HepG2 (cell line): ENCODE data around the gene SMIM13. TPM values are rescaled to one million over a fixed set of nuclear protein-coding genes. Genes with fewer than 3 reads are reported as not detected.

Source experiments
- ADNP ChIP-seq: sonication (generic); formaldehyde crosslinking; IDR thresholded peaks from 2 replicates; pipeline ENCODE4 v1.4.0; 2020; ENCODE audit warnings: missing genetic modification reagents
- CSRNP1 ChIP-seq: sonication (generic); formaldehyde crosslinking; IDR thresholded peaks from 2 replicates; pipeline ENCODE4 v1.8.1; 2023; ENCODE audit warnings: mild to moderate bottlenecking, missing genetic modification reagents
- DZIP1 ChIP-seq: sonication (generic); formaldehyde crosslinking; IDR thresholded peaks from 2 replicates; pipeline ENCODE4 v1.5.0; 2020; ENCODE audit warnings: mild to moderate bottlenecking, missing genetic modification reagents
- GATAD2A ChIP-seq: IDR thresholded peaks from 2 replicates; pipeline ENCODE4 v1.6.1; 2016
- HNRNPK ChIP-seq: fragments of 200-400 bp; formaldehyde crosslinking; IDR thresholded peaks from 2 replicates; pipeline ENCODE4 v1.6.1; 2018; ENCODE audit warnings: low read length, low read depth, moderate library complexity, mild to moderate bottlenecking; ENCODE audit not compliant: poor library complexity, severe bottlenecking
- MED13 ChIP-seq: sonication (generic); formaldehyde crosslinking; IDR thresholded peaks from 2 replicates; pipeline ENCODE4 v1.5.0; 2020; ENCODE audit warnings: missing genetic modification reagents
- MLX ChIP-seq: IDR thresholded peaks from 2 replicates; pipeline ENCODE4 v1.6.1; 2016
- TFDP2 ChIP-seq: sonication (generic); formaldehyde crosslinking; IDR thresholded peaks from 2 replicates; pipeline ENCODE4 v1.4.0; 2020; ENCODE audit warnings: missing genetic modification reagents
- THRA ChIP-seq: sonication (generic); formaldehyde crosslinking; IDR thresholded peaks from 2 replicates; pipeline ENCODE4 v1.4.0; 2020; ENCODE audit warnings: missing genetic modification reagents, borderline replicate concordance
- ZBTB4 ChIP-seq: sonication (generic); formaldehyde crosslinking; IDR thresholded peaks from 2 replicates; pipeline ENCODE4 v1.4.0; 2020; ENCODE audit warnings: missing genetic modification reagents, mild to moderate bottlenecking, borderline replicate concordance
- ZNF549 ChIP-seq: sonication (generic); formaldehyde crosslinking; IDR thresholded peaks from 2 replicates; pipeline ENCODE4 v1.5.0; 2020; ENCODE audit warnings: missing genetic modification reagents
- ZNF644 ChIP-seq: IDR thresholded peaks from 2 replicates; pipeline ENCODE4 v1.6.1; 2016; ENCODE audit warnings: low read depth
- polyA plus RNA-seq, 8 experiments: library from polyadenylated mRNA; depleted of rRNA in 3 of 8; stranded (reverse) in 7 of 8; unstranded in 1 of 8; fragments of >200 nt; fragmentation: Illumina TruSeq in 4 of 8; extraction: Trizol in 4 of 8; gene quantifications; 2 replicates each; pipeline versions ENCODE4 v1.2.1 to v1.2.3, GENCODE V29; 2011 to 2016; ENCODE audit warnings: low read depth in 4 of 8, missing spikeins in 1 of 8, mixed read lengths in 1 of 8; ENCODE audit not compliant: insufficient read depth in 1 of 8
- total RNA-seq, 5 experiments: library from RNA; depleted of rRNA; stranded (reverse); fragments of >200 nt; fragmentation: Illumina TruSeq; extraction: Trizol; gene quantifications; 2 replicates each; pipeline ENCODE4 v1.2.3, GENCODE V29; 2016; ENCODE audit warnings: low read depth in 1 of 5
- TF ChIP-seq, protein P1 (sequence below): sonication (generic); formaldehyde crosslinking; IDR thresholded peaks from 2 replicates; pipeline ENCODE4 v1.5.1; 2020; ENCODE audit warnings: missing genetic modification reagents, mild to moderate bottlenecking, borderline replicate concordance

SMIM13 gene
- total and polyA plus RNA-seq, 2 of the 13 experiments (the other 11 are each of a cell fraction or from before 2014, with no cell fraction given): 2.7 to 10.2 TPM

GRCh38 chr6:11143394-11144371, 50.0 kb downstream of the SMIM13 start (continued):
- TF ChIP-seq DZIP1 (CRISPR knock-in tag): no peak
- peak; percentile 92 for TF ChIP-seq GATAD2A (CRISPR knock-in tag)
- TF ChIP-seq HNRNPK: no peak
- TF ChIP-seq ADNP: no peak
- no peak for TF ChIP-seq CSRNP1
- TF ChIP-seq ZNF644 (CRISPR knock-in tag): peak; percentile 100
- peak; percentile 73 for TF ChIP-seq MLX
- TF ChIP-seq, protein P1, sequence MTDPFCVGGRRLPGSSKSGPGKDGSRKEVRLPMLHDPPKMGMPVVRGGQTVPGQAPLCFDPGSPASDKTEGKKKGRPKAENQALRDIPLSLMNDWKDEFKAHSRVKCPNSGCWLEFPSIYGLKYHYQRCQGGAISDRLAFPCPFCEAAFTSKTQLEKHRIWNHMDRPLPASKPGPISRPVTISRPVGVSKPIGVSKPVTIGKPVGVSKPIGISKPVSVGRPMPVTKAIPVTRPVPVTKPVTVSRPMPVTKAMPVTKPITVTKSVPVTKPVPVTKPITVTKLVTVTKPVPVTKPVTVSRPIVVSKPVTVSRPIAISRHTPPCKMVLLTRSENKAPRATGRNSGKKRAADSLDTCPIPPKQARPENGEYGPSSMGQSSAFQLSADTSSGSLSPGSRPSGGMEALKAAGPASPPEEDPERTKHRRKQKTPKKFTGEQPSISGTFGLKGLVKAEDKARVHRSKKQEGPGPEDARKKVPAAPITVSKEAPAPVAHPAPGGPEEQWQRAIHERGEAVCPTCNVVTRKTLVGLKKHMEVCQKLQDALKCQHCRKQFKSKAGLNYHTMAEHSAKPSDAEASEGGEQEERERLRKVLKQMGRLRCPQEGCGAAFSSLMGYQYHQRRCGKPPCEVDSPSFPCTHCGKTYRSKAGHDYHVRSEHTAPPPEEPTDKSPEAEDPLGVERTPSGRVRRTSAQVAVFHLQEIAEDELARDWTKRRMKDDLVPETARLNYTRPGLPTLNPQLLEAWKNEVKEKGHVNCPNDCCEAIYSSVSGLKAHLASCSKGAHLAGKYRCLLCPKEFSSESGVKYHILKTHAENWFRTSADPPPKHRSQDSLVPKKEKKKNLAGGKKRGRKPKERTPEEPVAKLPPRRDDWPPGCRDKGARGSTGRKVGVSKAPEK (CRISPR knock-in tag): no peak
- no peak for TF ChIP-seq ZBTB4 (CRISPR knock-in tag)
- peak; percentile 75; the same call in 1 of the 2 replicates for TF ChIP-seq TFDP2 (CRISPR knock-in tag)
- no peak for TF ChIP-seq ZNF549
- no peak for TF ChIP-seq MED13 (CRISPR knock-in tag)
- peak; percentile 80; the same call in 1 of the 2 replicates for TF ChIP-seq THRA (CRISPR knock-in tag)
